Measurements from ENCODE around the gene SLN.

SLN gene

DNA sequence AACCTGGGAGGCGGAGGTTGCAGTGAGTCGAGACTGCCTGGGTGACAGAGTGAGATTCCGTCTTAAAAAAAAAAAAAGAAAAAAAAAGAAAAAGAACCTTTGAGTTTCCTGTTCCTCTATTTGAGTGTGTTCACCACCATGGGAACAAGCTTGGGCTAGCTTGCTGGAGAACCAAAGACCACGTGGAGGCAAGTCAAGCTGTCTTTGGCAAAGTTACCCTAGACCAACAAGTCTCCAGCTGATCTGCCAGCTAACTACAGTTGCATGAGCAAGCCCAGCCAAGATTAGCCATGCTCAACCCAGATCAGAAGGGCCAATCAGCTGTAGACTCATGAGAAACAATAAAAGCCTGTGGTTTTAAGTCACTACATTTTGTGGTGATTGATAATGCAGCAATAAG is 29.7 kb downstream of the SLN start:
- DNase-seq, result peak; percentile 21 to 53 (median 22)

GRCh38 chr11:107679255-107680024 is 32.4 kb downstream of the SLN start:
- DNase-seq, result no peak

GRCh38 chr11:107678632-107678971 is 33.3 kb downstream of the SLN start:
- no peak for DNase-seq

- DNase-seq, result no peak
Observed at GRCh38 chr11:107677924-107678631, 33.8 kb downstream of the SLN start.

DNA sequence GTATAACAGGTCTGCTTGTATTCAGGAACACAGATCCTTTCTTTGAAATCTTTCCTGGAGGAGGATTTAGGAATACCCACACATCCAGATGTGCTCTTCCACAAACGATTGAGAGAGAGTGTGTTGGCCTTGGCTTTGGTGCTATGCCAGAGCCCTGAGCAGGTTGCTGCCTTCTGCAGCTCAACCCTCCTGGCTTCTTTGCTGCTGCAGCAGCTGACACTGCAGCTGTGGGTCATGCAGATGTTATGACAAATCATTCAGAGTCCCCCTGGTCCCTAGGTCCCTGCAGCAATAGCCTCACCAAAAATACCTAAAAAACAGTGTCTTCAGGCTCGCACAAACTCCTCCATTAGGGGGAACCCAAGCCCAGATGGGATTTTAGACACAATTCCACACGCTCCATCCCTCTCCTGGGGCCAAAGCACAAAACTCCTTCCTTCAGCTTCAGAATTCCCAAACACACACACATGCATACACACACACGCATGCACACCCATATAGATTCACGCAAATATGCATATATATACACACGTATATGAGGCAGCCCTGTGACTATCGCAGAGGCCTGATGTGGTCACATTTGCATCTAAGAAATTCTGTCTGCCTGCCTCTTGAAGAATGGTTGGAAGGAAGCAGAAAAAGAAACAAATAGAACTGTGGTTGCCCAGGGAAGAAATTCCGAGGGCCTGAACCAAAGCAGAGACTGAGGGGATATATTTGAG is 35.4 kb downstream of the SLN start:
- no peak for DNase-seq

DNA sequence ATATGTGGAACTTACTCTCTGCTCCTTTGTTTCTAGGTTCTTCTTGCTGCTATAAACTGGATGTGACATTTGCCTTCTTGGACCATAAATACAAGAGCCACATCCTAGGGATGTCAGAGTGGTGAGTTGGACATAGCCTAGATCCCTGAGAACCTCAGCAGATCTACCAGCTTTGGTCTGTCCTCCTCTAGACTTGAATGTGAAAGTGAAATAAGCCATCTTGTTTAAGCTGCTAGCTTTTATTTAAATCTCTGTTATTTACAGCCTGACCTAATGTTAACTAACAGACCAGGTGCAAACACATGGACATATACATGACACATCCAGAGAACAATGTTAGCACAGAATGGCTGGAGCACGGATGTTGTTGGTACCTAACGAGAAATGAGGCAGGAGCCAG is 36.0 kb downstream of the SLN start:
- no peak for DNase-seq

DNA sequence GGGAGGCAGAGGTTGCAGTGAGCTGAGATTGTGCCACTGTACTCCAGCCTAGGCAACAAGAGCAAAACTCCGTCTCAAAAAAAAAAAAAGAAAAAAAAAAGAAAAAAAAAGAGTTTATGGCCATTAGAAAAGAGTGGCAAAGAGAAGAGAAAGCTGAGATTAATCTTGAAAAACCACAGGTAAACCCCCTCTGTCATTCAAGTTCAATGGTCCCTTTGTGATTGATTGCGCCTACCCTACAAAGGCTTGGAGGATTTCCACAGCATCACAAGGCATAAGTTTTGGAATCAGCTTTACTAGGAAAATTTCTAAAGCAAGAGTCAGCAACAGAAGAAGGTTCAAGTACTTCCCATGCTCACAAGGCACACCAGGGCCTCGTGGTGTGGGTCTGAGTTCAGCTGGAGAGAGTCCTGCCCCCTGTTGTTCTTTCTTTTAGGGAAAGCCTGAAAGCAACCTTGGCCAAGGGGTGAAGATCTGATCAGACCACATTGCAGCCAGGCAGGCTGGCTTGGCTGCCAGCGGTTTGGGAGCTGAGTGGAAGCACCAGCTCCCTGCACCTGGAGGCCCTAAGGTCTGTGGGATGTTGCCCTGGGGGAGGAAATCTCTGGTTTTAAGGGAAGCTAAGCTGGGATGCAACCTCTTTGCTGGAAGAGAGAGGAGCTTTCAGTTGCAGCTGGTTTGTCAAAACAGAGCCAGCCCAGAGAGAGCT is 41.8 kb downstream of the SLN start:
- DNase-seq, result no peak

DNA sequence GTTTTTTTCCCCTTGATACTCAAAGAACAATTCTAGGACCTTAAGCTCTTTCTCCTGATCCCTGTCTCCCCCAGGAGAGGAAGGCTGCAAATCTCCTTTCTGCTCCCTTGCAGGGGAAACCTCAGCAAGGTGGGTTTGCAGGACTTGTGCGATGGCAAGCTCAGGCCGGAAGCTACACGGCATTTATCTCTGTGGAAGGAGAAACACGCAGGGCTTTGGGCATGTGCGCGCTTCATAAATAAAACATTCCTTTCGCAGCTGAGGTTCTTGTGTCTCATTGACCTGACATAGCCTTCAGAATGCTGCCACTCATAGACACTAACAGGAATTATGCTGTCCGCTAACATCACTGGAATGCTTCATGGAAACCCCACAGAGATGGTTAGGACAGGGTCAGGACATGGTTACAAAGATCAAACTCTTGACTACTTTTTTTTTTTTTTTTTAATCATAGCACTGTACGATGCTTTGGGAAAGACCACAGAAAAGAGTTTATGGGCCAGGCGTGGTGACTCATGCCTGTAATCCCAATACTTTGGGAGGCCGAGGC is 42.6 kb downstream of the SLN start:
- no peak for DNase-seq

- no peak for DNase-seq
Observed at GRCh38 chr11:107666911-107667613, 44.8 kb downstream of the SLN start.

DNA sequence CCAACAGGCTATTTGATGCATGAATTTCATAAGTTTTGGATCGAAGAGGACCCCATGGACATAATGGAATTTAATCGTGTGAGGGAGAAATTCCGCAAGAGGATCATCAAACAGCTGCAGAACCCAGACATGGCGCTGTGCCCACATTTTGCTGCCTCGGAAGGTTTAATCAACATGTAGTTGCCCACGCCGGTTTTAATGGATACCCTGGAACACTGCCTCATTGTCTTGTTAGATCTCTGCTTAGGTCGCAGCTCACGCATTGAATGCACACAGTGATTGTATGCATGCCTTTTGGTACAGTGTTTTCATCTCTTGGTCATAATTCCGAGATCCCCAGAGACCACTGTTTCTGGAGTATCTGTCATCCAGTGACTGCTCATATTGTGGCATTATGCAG is 46.8 kb downstream of the SLN start:
- no peak for DNase-seq

DNA sequence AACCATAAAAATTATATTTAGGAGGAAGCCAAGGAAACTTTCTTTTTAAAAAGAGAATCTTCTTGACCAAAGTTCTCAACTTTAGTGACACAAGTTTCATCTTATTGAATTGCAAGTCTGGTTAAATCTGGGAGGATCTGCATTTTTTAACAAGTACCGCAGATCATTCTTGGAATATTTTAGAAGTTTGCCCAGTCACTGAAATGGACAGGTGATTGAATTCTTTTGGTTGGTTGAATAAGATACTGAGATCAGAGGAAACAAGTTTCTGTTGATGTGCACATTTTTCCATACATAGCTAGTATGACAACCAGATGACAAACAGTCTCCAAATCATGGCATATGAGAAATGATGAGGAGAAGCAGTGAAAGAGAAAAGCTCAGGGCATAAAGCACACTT is 50.2 kb downstream of the SLN start:
- no peak for DNase-seq

DNA sequence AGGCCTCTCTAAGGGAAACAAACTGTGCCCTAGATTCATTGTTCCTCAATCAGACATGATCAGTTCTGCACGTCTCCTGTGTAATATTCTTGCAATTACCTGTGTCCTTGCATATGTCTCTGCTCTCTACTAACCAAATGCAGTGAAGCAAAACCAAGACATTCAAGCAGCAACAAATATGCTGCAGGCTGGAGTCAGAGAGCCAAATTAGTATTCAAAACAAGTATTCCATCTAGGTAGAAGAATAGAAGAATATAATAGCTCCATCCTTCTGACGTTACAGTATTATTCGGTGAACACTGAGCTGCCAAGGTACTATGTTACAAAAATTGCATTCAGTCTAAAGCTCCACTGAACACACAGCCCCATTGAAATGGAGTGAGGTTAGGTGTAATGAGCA is 51.8 kb downstream of the SLN start:
- no peak for DNase-seq

- DNase-seq, result no peak
Observed at GRCh38 chr11:107659310-107659709, 52.5 kb downstream of the SLN start.

Measured in suppressor macrophage (primary cell).